ENCODE measurements around the gene NTRK1.

- TF ChIP-seq, protein P1, sequence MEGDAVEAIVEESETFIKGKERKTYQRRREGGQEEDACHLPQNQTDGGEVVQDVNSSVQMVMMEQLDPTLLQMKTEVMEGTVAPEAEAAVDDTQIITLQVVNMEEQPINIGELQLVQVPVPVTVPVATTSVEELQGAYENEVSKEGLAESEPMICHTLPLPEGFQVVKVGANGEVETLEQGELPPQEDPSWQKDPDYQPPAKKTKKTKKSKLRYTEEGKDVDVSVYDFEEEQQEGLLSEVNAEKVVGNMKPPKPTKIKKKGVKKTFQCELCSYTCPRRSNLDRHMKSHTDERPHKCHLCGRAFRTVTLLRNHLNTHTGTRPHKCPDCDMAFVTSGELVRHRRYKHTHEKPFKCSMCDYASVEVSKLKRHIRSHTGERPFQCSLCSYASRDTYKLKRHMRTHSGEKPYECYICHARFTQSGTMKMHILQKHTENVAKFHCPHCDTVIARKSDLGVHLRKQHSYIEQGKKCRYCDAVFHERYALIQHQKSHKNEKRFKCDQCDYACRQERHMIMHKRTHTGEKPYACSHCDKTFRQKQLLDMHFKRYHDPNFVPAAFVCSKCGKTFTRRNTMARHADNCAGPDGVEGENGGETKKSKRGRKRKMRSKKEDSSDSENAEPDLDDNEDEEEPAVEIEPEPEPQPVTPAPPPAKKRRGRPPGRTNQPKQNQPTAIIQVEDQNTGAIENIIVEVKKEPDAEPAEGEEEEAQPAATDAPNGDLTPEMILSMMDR (IDR thresholded peaks at IDR 0.05; ENCODE audit: low read depth, low read length), result no peak
- TF ChIP-seq POLR2A (IDR thresholded peaks at IDR 0.05; ENCODE audit: extremely low read depth, insufficient read length) (no peak), MYC (IDR thresholded peaks at IDR 0.05; ENCODE audit: low read depth, low read length) (no peak), MAX (IDR thresholded peaks at IDR 0.05; ENCODE audit: low read depth, low read length) (no peak)
Measured at GRCh38 chr1:156846643-156847042, 14.0 kb upstream of the NTRK1 start.
